Measurements from ENCODE around the gene CALCR.

The CALCR gene

GRCh38 chr7:93432130-93432529 lies 142.4 kb downstream of the CALCR start:
- no peak for TF ChIP-seq CTCF (IDR thresholded peaks at IDR 0.05; ENCODE audit: extremely low read depth, insufficient read depth, missing control alignments)
- in situ Hi-C loops (cut with MboI; ENCODE audit: low pct_unique_long_range_greater_than_20kb, low sequenced_read_pairs, unreplicated experiment), result no loop called here
- DNase-seq (ENCODE audit: low spot score), result no peak

- in situ Hi-C loops (cut with MboI; ENCODE audit: low pct_unique_long_range_greater_than_20kb, low sequenced_read_pairs, unreplicated experiment), result no loop called here
- DNase-seq (ENCODE audit: low spot score), result no peak
- no peak for TF ChIP-seq CTCF (IDR thresholded peaks at IDR 0.05; ENCODE audit: extremely low read depth, insufficient read depth, missing control alignments)
These were observed 143.5 kb downstream of the CALCR start for GRCh38 chr7:93430917-93431588.

- DNase-seq (ENCODE audit: low spot score), result no peak
- no peak for TF ChIP-seq CTCF (IDR thresholded peaks at IDR 0.05; ENCODE audit: extremely low read depth, insufficient read depth, missing control alignments)
- in situ Hi-C loops (cut with MboI; ENCODE audit: low pct_unique_long_range_greater_than_20kb, low sequenced_read_pairs, unreplicated experiment), result no loop called here
These were observed 145.0 kb downstream of the CALCR start for GRCh38 chr7:93429563-93429962.

- TF ChIP-seq CTCF (IDR thresholded peaks at IDR 0.05; ENCODE audit: extremely low read depth, insufficient read depth, missing control alignments), result no peak
- in situ Hi-C loops (cut with MboI; ENCODE audit: low pct_unique_long_range_greater_than_20kb, low sequenced_read_pairs, unreplicated experiment), result no loop called here
- DNase-seq (ENCODE audit: low spot score), result no peak
These were observed 147.4 kb downstream of the CALCR start for GRCh38 chr7:93427107-93427506.

GRCh38 chr7:93426155-93426696 lies 148.3 kb downstream of the CALCR start:
- TF ChIP-seq CTCF (IDR thresholded peaks at IDR 0.05; ENCODE audit: extremely low read depth, insufficient read depth, missing control alignments), result no peak
- no peak for DNase-seq (ENCODE audit: low spot score)
- in situ Hi-C loops (cut with MboI; ENCODE audit: low pct_unique_long_range_greater_than_20kb, low sequenced_read_pairs, unreplicated experiment), result no loop called here

GRCh38 chr7:93414574-93414973 lies 159.9 kb downstream of the CALCR start:
- DNase-seq (ENCODE audit: low spot score), result no peak
- TF ChIP-seq CTCF (IDR thresholded peaks at IDR 0.05; ENCODE audit: extremely low read depth, insufficient read depth, missing control alignments), result no peak
- in situ Hi-C loops (cut with MboI; ENCODE audit: low pct_unique_long_range_greater_than_20kb, low sequenced_read_pairs, unreplicated experiment), result no loop called here
